G401.6 (cell line): ENCODE results near the gene THOC6.
"Not testable (repeated sequence)": the region's sequence is repeated elsewhere in the genome, so short reads cannot be mapped to it uniquely, and the experiment has no call there.

Experiments used
- FAIRE-seq: peaks from 2 replicates; lab custom pipeline; 2012; peaks lifted over from hg19 to GRCh38; lab: Jason Lieb, UNC

The THOC6 gene

DNA sequence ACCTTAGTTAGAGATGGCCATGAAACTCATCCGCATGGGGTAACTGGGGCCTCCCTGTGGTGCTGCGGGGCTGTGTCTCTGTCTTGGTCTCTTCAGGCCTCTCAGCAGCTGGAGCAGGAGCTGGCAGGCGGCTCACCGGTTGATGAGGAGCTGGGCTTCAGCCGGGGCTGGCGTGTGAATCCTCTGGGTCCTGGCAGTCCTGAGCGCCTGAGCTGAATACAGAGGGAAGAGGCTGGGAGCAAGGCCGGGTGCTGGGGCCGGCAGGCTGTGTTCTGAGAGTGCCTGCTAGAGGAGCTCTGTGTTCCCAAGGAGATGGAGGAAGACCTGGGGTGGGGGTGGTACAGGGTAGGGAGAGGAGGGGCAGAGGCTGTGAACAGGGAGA, 31.9 kb downstream of the THOC6 start:
- not testable (repeated sequence) for FAIRE-seq

DNA sequence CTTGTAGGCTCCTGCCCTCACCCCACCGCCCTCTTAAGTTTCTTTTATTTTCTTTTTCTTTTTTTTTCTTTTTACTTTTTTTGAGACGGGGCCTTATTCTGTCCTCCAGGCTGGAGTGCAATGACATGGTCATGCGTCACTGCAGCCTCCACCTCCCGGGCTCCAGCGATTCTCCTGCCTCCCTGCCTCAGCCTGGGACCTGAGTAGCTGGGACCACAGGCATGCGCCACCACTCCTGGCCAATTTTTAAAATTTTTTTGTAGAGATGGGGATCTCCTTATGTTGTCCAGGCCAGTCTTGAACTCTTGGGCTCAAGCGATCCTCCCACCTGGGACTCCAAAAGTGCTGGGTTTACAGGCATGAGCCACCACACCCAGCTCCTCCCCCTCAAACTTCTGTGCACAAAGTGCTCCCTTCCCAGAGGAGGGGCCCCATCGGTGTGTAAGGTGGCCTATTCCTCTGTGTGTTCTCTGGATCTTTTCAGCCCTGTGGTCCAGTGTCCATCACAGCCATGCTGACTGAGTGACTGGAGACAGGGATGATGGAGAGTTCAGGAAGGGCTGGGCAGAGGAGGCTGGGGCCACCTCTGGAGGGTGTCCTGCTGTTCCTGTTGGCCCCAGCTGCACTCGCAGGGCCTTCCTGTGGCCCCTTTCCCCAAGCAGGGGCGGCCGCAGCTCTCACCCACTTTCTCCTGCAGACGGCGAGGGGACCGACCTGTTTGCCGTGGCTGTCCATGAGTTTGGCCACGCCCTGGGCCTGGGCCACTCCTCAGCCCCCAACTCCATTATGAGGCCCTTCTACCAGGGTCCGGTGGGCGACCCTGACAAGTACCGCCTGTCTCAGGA, 32.7 kb downstream of the THOC6 start:
- no peak for FAIRE-seq

DNA sequence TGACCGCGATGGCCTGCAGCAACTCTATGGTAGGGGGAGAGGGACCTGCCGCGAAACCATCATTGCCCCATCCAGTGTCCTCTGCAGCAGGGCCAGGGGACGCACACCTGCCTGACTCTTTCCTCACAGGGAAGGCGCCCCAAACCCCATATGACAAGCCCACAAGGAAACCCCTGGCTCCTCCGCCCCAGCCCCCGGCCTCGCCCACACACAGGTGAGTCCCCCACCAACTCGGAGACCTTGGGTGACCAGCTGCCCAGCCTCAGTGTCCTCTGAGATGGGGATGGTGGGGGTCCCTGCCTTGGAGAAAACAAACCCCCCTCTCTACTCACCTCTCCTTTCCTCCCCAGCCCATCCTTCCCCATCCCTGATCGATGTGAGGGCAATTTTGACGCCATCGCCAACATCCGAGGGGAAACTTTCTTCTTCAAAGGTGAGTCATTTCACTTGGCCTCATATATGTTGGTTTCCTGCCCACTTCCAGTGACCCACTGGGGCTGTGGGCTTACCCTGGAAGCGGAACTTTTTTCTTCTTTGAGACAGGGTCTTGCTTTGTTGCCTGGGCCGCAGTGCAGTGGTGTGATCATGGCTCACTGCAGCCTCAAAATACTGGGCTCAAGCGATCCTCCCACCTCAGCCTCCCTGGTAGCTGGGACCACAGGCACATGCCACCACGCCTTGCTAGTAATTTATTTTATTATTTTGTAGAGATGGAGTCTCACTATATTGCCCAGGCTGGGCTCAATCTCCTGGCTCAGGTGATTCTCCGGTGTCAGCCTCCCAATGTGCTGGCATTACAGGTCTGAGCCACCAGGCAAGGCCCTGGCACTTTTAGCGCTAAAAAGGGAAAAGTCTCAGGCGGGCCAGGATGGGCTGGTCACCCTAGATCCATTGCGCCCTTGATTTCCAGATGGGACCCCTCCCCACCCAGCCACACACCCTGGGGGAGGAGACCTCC, 33.6 kb downstream of the THOC6 start:
- no peak for FAIRE-seq

DNA sequence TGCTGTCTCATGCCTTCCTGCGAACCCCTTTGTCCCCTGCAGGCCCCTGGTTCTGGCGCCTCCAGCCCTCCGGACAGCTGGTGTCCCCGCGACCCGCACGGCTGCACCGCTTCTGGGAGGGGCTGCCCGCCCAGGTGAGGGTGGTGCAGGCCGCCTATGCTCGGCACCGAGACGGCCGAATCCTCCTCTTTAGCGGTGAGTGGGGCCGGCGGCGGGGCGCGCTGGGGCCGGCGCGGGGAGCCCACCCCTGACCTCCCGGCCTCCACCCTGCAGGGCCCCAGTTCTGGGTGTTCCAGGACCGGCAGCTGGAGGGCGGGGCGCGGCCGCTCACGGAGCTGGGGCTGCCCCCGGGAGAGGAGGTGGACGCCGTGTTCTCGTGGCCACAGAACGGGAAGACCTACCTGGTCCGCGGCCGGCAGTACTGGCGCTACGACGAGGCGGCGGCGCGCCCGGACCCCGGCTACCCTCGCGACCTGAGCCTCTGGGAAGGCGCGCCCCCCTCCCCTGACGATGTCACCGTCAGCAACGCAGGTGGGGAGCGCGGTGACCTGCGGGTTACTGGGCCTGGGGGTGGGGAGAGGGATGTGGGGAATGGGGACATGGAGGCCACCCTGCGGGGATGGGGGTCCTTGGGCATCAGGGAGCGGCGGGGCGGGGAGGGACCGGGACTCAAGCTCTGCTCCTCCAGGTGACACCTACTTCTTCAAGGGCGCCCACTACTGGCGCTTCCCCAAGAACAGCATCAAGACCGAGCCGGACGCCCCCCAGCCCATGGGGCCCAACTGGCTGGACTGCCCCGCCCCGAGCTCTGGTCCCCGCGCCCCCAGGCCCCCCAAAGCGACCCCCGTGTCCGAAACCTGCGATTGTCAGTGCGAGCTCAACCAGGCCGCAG, 34.5 kb downstream of the THOC6 start:
- no peak for FAIRE-seq

DNA sequence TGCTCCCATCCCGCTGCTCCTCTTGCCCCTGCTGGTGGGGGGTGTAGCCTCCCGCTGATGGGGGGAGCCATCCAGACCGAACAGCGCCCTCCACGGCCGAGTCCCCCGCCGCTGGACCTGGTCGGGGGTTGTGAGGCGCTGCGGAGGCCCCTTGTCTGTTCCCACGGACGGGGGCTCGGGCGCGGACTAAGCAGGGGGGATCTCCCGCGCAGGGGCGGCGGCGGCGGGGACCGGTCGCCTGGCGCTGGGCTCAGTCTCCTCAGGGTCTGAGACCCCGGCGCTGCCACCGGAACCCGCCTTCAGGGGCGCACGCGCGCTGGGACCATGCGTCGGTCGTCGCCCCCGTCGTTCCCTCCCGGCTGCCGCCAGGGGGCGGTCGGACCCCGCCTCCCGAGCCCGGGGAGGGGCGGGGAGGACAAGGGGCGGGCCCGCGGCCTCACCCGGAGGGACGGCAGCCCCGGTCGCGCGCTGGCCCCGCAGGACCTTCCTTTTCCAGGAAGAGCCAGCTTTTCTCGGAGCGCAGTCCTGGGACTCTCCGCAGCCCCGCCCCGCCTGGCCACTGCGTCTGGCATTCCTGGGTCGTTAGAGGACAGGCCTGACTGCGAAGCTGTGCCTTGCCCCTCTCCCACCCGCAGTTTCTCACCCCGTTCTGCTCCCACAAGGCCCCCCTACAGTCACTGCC, 35.3 kb downstream of the THOC6 start:
- no peak for FAIRE-seq

DNA sequence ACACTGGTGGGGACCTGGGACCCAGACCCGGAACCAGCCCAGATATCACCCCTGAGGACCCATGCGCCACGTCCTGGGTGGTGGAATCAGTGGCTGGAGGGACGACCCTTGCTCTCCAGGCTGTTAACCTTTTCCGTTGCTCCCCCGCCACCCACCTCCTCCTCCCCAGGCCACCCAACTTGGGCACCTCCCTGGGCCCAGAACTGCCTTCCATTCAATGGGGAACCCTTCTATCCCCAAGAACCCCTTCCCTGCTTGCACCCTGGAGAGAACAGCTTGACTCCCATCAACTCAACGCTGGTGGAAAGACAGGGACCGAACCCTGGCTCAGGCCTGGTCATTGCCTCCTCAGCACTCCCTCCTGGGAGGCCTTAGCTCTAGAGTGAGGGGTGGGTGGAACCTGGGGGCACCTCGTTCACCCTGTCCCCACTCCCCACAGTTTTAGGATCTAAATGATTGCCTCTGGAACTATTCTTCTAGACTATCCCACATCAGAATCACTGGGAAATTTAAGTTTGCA, 35.9 kb downstream of the THOC6 start:
- FAIRE-seq: no peak

DNA sequence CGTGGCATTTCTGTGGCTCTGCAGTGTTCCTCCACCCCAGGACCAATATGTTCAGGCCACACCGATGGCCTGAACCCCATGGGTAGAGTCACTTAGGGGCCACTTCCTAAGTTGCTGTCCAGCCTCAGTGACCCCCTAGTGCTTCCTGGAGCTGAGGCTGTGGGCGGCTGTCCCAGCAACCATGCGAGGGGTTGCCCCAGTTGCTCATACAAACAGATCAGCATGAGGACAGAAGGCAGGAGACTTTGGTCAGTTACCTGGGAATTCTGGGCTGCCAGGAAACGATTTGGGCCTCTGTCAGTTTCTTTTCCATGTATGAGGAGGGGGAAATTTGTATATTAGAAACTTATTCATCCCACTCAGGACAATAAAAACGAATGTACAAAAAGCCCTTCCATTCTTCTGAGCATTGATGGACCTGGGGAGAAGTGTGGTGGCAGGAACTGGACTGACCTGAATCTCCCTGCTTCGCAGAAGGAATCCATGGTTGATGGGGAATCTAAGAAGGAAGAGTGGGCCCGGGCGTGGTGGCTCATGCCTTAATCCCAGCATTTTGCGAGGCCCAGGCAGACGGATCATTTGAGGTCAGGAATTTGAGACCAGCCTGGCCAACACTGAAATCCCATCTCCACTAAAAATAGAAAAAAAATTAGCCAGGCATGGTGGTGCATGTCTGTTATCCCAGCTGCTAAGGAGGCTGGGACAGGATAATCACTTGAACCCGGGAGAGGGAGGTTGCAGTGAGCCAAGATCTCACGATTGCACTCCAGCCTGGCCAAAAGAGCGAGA, 36.7 kb downstream of the THOC6 start:
- no peak for FAIRE-seq

DNA sequence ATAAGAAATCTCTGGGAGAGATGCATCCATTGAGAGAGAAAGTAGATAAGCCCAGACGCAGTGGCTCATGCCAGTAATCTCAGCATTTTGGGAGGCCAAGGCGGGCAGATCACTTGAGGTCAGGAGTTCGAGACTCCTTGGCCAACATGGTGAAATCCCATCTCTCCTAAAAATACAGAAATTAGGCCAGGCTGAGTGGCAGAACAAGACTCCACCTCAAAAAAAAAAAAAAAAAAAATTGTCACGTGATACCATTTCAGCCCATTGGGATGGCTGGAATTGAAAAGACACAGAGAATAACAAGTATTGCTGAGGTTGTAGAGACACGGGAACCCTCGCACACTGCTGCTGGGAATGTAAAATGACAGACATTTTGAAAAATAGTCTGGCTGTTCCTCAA, 38.7 kb downstream of the THOC6 start:
- no peak for FAIRE-seq

DNA sequence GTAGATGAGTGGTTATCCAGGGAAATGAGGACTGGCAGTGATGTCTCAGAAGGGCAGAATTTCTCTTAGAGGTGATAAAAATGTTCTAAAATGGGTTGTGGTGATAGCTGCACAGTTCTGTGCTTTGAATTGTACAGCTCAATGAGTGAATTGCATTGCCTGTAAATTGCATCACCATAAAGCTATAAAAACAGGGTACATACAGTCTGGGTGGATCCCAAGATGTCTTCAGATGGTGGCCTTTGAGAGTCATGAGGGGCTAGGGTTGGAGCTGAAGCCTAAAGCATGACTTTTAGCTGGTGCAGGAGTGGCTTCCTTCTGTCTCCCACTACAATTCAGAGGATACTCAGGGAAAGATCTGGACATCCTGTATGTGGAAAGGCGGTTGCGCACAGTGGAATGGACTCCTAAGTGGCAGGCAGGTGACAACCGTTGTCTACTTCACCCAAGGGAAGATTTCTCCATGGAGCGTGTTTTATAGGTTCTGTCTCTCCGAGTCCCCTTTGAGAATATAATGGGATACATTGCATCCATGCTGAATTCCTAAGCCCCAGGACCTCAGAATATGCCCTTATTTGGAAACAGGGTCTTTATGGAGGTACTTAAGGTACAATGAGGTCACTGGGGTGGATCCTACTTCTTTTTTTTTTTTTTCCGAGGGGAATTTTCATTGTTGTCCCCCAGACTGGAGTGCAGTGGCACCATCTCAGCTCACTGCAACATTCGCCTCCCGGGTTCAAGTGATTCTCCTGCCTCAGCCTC, 40.0 kb downstream of the THOC6 start:
- FAIRE-seq: no peak

DNA sequence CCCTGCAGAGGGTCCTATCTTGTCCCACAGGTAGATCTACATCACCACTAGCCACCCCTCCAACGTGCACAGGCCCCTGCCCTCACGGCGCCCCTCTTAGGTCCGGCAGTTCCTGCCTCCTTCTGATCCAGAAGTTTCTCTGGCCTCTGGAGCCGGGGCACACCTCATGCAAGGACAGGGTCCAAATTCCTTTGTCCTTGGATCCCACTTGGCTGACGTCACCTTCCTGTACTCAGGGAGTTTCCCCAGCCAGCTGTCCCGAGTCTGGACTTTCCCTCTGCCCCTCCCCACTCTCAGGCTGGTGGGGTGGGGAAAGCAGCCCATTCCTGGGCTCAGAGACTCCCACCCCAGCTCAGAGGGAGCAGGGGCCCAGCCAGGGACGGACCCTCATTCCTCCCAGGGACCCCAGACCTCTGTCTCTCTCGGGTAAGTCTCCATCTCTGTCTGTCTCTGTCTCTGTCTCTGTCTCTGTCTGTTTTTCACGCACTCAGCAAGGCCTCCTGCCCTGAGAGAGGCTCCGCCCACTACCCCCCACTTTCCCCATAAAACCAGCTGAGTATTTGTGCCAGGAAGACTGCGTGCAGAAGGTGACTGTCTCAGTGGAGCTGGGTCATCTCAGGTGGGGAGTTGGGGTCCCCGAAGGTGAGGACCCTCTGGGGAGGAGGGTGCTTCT, 41.4 kb downstream of the THOC6 start, which contains the start of gene IL32:
Gene IL32 (plus strand): TSS at position 572 of the 673 bp plus-strand sequence. CDS start 172 bp downstream, outside the sequence.
- FAIRE-seq: no peak

DNA sequence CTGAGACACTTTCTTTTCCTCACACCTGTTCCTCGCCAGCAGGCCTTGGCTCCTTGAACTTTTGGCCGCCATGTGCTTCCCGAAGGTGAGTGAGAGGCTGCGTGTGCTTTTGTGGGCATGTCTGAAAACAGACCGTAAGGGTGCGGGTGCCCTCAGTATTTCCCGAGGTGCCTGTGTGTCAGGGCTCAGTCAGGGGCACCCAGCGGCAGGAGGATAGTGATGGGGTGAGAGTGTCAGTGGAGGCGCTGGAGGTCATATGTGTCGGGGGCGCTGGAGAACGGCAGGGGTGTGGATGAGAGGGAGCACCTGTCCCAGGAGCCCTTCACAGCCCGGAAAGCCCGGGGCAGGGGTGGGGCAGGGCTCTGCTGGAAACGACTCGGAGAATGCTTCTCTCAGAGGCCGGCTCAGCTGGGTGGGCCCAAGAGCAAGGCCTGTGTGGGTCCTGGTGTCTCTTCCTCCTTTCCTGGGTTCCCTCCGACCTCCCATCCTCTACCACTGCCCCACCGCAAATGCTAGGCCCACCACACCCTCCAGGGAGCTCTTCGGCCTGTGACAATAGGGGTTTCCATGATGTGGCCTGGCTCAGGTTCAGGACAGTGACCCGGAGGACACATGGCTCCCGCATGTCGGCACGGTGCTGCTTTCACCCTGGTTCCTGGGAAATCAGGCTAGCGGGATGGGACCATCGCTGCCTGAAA, 42.1 kb downstream of the THOC6 start:
- FAIRE-seq: no peak

DNA sequence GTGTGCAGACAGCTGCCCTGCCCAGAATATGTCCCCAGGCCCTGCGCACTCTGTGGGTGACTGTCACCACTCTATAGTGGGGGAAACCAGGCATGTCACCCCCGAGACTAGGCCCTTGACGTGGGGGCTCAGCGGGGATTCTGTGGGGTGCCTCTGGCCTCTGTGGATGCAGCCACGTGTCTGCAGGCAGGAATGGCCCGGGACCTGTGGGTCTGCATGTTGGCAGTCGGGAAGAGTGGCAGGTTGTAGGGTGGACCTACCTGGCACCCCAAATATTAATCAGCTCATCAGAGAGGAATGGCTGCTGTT, 42.6 kb downstream of the THOC6 start:
- no peak for FAIRE-seq

DNA sequence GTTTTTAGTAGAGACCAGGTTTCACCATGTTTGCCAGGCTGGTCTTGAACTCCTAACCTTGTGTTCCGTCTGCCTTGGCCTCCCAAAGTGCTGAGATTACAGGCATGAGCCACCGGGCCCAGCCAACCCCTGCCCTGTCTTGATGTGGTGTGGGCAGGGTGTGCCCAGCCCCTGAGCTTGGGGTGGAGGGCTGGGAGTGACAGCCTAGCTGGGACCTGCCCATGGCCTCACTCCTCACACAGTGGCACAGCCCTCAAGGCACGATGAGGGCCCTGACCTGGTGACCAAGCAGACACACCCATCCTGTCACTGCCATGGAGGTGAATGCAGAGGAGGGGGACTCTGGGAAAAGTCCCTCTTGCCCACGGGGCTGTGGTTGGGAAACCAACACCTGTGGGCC, 44.7 kb downstream of the THOC6 start:
- no peak for FAIRE-seq

DNA sequence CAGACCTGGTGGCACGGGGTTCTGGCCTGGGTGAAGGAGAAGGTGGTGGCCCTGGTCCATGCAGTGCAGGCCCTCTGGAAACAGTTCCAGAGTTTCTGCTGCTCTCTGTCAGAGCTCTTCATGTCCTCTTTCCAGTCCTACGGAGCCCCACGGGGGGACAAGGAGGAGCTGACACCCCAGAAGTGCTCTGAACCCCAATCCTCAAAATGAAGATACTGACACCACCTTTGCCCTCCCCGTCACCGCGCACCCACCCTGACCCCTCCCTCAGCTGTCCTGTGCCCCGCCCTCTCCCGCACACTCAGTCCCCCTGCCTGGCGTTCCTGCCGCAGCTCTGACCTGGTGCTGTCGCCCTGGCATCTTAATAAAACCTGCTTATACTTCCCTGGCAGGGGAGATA, 45.3 kb downstream of the THOC6 start:
- FAIRE-seq: not testable (repeated sequence)

DNA sequence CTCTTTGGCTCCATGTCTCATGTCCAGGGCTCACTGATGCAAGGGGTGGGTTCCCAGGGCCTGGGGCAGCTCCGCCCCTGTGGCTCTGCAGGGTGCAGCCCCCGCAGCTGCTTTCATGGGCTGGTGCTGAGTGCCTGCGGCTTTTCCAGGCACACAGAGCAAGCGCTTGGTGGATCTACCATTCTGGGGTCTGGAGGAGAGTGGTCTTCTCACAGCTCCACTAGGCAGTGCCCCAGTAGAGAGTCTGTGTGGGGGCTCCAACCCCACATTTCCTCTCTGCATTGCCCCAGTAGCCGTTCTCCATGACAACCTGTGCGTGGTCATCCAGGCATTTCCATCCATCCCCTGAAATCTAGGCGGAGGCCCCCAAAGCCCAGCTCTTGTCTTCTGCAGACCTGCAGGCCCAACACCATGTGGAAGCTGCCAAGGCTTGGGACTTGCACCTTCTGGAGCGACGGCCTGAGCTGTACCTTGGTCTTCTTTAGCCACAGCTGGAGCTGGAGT, 46.8 kb downstream of the THOC6 start:
- no peak for FAIRE-seq

DNA sequence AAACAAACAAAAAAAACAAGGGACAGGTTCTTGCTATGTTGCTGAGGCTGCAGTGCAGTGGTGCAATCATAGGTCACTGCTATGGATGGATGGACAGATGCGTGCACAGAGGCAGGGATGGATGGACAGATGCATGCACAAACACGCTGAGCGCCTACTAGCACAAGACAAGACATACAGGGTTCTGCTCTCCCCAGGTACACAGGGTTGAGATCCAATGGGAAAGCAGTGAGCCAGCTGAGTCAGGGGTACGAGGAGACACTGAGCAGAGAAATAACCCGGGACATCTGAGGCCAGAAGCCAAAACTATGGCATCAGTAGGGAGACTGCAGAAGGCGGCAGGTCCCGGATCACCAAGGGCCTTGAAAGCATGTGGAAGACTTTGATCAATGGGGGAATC, 47.8 kb downstream of the THOC6 start:
- no peak for FAIRE-seq

DNA sequence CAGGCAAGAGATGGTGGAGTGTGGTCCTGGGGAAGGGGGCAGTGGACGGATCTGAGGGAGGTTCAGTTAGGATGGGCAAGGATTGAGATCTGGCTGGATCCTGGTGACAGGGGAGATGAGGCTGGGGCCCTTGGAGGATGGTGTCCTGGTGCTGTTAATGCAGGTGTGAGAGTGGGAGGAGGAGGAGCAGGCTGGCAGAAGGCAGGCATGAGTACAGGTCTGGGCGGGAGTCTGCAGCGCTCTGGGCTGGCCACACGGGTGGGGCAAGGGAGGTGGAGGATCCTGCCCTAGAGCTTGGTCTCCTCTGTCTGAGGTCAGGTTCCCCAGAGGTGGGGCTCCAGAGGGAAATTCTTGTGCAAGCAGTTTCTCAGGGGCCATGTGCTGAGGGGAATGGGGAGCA, 48.3 kb downstream of the THOC6 start:
- FAIRE-seq: not testable (repeated sequence)

DNA sequence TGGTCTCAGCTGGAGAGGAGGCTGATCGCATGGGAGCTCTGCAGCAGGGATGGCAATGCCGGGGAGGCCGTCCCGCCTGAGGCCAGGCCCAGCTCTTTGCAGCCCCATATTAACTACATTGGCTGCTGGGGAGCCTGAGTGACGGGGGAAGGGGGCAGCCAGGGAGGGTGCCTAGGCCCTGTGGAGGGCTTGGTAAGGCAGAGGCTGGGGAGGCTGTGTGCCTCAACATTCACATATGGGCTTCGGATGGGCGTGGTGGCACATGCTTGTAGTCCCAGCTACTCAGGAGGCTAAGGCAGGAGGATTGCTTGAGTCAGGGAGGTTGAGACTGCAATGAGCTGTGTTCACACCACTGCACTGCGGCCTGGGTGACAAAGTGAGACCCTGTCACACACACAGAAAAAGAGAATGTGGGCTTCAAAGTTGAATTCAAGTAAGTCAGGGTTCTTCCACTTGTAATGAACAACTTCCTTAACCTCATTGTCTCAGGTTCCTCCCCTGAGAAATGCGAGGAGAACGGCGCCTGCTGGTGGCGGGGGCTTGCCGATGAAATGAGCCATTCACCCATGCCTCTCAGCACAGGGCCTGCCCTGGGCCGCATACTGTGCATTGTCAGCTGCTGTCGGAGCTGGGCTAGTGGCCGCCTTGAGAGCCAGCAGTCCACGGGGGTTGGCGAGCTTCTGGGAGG, 48.9 kb downstream of the THOC6 start:
- FAIRE-seq: not testable (repeated sequence)
